Epithelial cell of proximal tubule (primary cell): ENCODE data around the gene NLGN3. TPM values are rescaled to one million over a fixed set of nuclear protein-coding genes. Genes with fewer than 3 reads are reported as not detected.

Source experiments
- DNase-seq: peaks from one replicate; pipeline ENCODE4 v3.0.0-alpha.2; 2011; ENCODE audit warnings: low read depth
- H3K4me3 ChIP-seq: 2 replicates; pipeline ENCODE4 v1.5.1; 2011; ENCODE audit warnings: low read depth, mild to moderate bottlenecking, low read length
- CTCF ChIP-seq: conservative IDR thresholded peaks from 2 replicates; pipeline ENCODE4 v1.5.1; 2012; ENCODE audit warnings: low read depth, mild to moderate bottlenecking, low read length
- total RNA-seq: library from RNA; depleted of rRNA; stranded (reverse); fragments of >200 nt; gene quantifications from 2 replicates; pipeline ENCODE4 v1.2.3, GENCODE V29; 2015

The NLGN3 gene
- total RNA-seq, 1 donor from 2014 or later, result not detected

GRCh38 chrX:71118032-71118984 is 26.3 kb upstream of the NLGN3 start, which contains the start of gene MED12:
Gene MED12 (plus strand): TSS chrX:71118596. CDS start chrX:71118755, 159 bp downstream.
- no peak for DNase-seq
- no peak for TF ChIP-seq CTCF

GRCh38 chrX:71118985-71119535 is 25.6 kb upstream of the NLGN3 start:
- no peak for DNase-seq
- no peak for TF ChIP-seq CTCF
- peak overlapping the region; percentile 70 for H3K4me3 ChIP-seq

More at GRCh38 chrX:71118032-71118984, 26.3 kb upstream of the NLGN3 start, which contains the start of gene MED12:
- peak within 1 kb of the TSS; percentile 70 for H3K4me3 ChIP-seq

GRCh38 chrX:71128166-71128833 is 16.3 kb upstream of the NLGN3 start:
- no peak for DNase-seq
- H3K4me3 ChIP-seq, result no peak overlapping the region
- TF ChIP-seq CTCF, result no peak

GRCh38 chrX:71128915-71129765 is 15.5 kb upstream of the NLGN3 start:
- no peak for DNase-seq
- no peak overlapping the region for H3K4me3 ChIP-seq
- peak; percentile 75 for TF ChIP-seq CTCF

- no peak for TF ChIP-seq CTCF
- no peak overlapping the region for H3K4me3 ChIP-seq
- DNase-seq, result no peak
These were observed 13.1 kb upstream of the NLGN3 start for GRCh38 chrX:71131510-71131909.

GRCh38 chrX:71140440-71140839 is 4.2 kb upstream of the NLGN3 start:
- no peak for DNase-seq
- no peak for TF ChIP-seq CTCF
- H3K4me3 ChIP-seq, result no peak overlapping the region
